NCI-H1092 (cell line): ENCODE data around the gene CALML6.

Source experiments
- DNase-seq: peaks from one replicate; lab custom pipeline; 2025; lab: John Stamatoyannopoulos, UW

CALML6 gene

GRCh38 chr1:1965546-1965945, 50.5 kb downstream of the CALML6 start:
- DNase-seq: no peak

- DNase-seq: no peak
Observed at GRCh38 chr1:1966071-1966740, 51.1 kb downstream of the CALML6 start.
